ENCODE results near the gene CKS2.

CKS2 gene

DNA sequence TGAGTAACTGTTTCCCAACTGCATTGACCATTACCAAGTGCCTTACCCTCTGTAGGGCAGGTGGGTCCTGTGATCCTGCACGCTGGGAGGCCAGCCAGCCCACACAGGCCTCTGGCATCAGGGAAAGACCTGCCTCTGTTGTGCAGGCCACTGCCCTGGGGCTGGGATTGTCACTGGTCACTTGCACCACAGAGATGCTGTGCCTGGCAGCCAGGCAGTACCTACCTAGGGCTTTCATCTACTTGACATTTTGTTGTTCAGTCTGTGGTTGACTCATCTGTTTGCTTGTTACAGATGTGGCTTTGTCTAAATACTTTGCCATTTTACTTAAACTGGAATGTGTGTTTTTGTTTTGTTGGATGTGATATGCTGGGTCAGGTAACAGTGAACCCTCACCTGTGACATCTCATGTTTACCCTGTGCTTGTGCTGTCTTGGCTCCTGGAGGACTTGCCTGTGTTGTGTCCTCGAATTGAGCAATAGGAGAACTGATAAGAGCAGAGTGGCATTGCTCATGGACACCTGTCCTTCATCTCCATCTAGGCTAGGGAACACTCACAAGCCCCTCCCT is 40.1 kb downstream of the CKS2 start:
- DNase-seq (ENCODE audit: low read depth), result no peak

DNA sequence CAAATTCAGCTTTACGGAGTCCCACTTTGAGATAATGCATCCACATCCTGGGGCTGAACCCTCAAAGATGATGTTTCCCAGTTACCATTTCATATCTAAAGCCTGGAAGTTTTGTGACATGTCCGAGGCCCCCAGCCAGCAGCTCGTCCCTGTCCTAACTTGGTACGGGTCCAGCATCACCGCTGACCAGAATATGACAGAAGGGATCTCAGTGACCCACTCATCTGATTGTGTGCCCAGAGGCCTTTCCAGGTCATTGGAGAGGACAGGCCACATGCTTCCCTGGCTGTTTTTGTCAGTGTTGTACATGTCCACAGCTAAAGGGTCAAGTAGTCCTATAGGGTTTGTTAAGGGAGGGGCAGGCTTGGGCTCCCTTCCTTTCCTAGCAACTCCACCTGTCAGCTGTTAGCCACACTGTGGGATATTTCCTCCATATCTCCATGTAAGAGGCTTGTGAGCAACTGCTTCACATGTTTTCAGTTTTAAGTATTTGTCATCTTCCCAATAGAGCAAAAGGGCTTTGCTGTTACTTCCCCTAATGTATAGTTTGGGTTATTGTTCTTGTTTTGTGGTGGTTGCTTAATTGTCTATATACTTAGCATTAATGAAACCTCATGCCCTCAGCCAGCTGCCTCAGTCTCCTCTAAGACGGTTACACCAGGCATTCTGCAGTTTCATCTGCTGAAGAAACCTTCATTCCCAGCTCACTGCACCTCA is 40.7 kb downstream of the CKS2 start:
- DNase-seq (ENCODE audit: low read depth), result no peak

DNA sequence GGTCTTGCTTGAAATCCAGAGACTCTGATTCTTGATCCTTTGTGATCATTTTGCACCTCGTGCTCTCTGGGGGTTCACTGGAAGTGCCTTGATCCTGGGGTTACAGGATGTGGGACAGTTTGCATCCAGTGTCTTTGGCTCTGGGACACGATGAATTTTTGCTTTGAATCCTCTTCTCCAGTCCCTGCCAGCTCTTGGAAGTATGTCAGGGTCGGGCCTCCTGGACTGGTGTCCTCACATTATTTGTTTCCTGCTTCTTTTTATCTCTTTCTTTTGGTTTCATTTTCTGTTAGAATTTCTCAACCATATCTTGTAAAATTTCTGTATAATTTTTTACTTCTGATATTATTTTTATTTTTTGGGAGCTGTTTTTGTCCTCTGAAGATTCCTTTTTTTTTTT is 41.5 kb downstream of the CKS2 start:
- no peak for DNase-seq (ENCODE audit: low read depth)

DNA sequence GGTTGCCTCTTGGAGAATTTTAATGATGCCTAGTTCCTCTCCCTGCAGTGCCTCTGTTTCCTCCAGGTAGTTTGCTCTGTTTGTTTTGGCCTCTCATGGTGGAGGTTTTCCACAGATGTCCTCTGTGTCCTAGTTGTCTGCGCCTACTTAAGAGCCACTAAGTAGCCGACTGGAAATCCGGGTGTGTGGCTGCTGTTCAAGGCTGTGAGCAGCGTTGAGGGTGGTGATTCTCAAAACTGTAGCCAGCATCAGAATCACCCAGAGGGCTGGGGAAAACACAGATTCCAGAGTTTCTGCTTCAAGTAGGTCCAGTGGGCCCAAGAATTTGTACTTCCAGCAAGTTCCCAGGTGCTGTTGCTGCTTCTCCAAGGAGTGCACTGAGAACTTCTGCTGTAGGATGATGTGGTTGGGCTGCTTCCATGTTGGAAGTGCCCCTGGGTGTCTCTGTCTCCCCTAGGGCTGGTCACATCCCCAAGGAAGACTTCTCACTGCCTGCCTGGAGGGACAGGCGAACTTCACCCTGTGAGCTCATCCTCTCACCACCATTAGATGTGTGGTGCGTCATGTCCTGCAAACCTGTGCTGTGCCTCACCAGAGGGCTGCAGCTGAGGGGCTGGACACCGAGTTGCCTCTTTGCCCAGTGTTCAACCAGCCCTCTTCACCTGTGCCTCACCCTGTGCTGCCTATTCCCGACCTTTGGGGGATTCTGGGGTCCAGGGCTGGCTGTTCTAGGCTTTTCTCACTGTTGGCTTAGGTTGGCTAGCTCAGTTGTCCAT is 42.1 kb downstream of the CKS2 start:
- no peak for DNase-seq (ENCODE audit: low read depth)

DNA sequence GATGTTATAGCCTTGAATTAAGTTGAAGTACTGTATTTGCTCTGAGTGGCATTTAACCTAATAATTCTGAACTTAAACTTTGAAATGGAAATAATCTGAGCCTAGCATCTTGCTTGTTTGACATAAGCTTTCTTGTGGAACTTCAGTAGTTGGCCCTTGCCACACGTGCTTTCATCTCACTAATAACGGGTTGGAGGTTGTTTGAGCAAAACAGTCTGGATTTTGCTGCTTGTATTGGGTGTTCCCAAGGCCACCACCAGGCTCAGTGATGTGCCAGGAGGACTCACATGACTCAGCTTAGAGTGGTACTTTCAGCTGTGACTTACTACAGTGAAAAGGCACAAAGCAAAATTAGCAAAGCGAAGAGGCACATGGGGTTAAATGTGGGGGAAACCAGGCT is 43.0 kb downstream of the CKS2 start:
- no peak for DNase-seq (ENCODE audit: low read depth)

- no peak for DNase-seq (ENCODE audit: low read depth)
Observed at GRCh38 chr9:89354471-89354870, 43.5 kb downstream of the CKS2 start.

GRCh38 chr9:89356782-89357181 is 45.8 kb downstream of the CKS2 start:
- no peak for DNase-seq (ENCODE audit: low read depth)

DNA sequence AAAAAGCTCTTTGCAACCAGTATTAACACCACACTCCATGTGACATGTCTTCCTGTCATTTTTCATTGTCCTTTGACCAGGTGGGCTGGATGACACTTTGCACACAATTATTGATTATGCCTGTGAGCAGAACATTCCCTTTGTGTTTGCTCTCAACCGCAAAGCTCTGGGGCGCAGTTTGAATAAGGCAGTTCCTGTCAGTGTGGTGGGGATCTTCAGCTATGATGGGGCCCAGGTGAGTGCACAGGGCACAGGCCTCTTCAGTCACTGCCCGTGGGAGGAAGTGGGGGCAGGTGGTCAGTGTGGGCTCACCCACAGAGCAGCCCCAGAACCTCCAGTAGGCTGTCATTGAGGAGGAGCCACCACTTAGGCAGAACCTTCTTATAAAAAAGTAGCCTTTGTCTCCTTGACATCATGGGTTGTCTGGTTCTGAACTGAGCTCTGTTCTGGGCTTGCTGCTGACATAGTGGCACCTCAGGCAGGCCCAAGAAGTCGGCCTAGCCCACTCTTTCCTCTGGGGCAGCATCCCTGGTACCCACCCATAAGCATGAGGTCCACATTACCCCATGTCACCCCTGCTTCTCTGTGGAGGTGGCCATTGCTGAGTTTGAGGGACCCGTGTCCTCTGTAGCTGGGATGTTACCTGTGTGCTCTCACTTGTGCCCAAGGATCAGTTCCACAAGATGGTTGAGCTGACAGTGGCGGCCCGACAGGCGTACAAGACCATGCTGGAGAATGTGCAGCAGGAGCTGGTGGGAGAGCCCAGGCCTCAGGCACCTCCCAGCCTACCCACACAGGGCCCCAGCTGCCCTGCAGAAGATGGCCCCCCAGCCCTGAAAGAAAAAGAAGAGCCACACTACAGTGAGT is 46.6 kb downstream of the CKS2 start:
- no peak for DNase-seq (ENCODE audit: low read depth)

DNA sequence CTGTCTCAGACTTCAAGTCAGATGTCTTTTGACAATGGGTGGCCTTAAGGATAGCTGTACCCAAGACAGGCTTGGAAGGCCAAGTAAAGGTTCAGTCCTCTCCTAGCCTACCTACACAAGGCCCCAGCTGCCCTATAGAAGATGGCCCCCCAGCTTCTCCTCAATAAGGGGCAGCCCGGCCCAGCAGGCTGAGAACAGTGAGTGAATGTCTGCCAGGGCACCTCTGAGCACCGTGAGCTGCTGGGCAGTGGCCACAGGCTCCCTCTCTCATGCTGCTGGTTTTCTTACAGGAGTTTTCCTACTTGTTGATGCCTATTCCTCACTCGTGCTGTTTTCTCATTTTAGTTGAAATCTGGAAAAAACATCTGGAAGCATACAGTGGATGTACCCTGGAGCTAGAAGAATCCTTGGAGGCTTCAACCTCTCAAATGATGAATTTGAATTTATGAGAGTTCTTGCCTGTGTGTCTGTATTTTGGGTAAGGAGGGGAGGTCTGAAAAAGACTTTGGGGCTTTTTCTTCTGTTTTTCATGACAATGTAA is 47.5 kb downstream of the CKS2 start:
- no peak for DNase-seq (ENCODE audit: low read depth)

GRCh38 chr9:89358985-89359384 is 48.0 kb downstream of the CKS2 start:
- DNase-seq (ENCODE audit: low read depth), result no peak

DNA sequence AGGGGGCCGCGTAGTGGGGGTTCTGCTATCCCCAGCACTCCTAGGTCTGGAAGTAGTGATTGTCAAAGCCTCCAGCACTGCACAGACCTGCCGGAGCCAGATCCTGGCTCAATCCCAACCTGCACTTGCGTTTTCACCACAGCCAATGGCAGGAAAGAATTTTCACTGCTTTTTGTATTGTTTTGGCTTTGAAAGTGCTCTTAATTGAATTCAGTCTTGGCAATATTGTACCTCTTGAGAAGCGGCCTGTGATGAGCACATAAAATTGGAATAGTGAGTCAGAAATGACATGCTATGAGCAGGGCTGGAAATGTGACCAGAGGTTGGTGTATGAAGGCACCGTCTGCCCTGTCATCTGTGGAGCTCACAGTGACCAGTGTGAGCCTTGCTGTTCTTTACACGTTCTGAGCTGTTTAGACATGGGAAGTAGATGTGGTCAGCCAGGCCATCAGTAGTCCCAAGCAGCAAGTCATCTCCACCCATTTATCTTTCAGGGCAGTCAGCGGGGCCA is 48.8 kb downstream of the CKS2 start:
- no peak for DNase-seq (ENCODE audit: low read depth)

DNA sequence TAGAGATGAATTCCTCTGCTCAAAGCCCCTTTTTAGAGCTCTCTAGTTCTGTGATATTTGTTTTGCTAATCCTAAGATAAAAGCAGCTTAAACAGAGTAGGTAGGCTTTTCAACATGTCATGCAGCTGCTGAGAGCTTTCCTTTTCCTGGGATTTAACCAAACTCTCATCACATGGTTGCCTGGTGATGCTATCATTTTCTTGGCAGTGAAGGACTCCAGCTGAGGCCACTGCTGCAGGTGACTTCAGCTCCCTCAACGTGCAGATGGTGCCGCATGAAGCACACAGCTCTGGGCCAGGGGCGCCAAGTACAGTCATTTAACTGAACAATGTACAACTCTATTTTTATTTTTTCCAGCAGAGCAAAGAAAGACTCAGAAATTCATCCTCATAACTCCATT is 49.5 kb downstream of the CKS2 start:
- no peak for DNase-seq (ENCODE audit: low read depth)

DNA sequence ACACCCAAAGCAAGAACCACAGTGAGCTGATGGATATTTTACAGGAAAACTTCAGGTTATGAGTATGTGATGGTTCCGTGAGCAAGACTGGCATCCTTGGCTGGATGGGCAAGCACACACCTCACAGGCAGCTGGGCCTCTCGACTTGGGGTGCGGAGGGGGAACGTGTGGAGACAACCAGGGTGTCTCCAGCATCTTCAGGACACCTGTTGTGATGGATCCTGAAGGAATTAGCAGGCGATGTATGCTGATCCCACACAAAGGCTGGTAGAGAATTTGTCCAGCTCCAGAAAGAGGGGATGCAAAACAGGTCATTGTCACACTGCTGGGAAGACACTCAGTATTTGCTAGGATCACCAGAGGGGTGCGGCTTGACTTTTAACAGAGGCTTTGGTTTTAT is 50.0 kb downstream of the CKS2 start:
- no peak for DNase-seq (ENCODE audit: low read depth)

DNA sequence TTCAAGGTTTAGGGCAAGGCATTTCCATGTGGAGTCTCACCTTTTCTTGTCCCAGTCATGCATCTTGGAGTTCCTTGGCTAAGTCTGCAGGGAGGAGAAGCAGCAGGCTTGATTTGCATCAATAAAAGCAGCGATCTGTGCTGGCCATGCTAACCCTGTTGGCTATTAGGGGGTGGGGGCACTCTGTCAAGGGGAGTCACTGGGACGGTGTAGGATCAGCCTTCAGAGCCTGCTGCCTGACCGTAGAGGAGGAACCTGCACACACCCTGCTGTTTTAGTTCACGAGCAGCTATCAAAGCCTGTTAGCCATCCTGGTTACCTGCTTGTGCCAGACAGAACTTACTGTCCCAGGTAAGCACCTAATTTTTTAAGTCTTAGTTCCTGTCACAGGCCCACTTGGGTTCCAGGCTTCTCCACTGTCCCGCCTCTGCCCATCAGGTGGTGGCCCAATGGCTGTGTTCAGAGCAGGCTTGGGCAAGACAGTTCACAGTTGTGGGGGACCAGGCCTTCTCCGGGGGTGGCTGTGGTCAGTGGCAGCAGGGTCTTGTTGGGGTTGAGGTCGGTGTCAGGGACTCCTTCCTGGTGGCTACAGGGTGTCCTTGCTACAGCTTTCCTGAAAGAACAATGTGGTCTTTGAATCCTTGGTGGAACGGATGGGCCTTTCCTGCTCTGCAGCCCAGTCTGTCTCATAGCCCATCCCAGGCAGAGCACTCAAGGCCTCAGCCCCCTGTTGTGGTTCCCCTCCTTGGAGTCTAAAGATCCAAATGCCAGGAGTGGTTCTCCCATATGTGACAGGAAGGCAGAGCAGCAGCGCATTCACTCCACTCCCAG is 51.0 kb downstream of the CKS2 start:
- no peak for DNase-seq (ENCODE audit: low read depth)

- no peak for DNase-seq (ENCODE audit: low read depth)
Observed at GRCh38 chr9:89362647-89363310, 51.8 kb downstream of the CKS2 start.

DNA sequence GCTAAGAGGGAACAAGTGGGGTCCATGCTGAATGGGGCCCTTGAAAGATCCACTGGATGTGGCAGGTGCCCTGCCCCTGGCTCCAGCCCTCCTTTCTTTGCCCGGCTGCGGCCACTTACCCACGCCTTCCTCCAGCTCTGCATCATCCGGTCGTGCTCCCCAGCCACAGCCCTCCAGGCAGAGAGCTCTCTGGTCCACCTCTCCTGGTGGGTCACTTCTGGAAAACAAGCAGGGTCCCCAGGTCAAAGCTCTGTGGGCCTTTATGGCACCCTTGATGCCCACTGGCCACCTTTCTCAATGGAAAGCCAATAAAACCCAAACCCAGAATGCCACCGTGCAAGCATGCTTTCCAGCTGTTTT is 52.3 kb downstream of the CKS2 start:
- no peak for DNase-seq (ENCODE audit: low read depth)

GRCh38 chr9:89363921-89364665 is 53.1 kb downstream of the CKS2 start:
- DNase-seq (ENCODE audit: low read depth), result no peak

DNA sequence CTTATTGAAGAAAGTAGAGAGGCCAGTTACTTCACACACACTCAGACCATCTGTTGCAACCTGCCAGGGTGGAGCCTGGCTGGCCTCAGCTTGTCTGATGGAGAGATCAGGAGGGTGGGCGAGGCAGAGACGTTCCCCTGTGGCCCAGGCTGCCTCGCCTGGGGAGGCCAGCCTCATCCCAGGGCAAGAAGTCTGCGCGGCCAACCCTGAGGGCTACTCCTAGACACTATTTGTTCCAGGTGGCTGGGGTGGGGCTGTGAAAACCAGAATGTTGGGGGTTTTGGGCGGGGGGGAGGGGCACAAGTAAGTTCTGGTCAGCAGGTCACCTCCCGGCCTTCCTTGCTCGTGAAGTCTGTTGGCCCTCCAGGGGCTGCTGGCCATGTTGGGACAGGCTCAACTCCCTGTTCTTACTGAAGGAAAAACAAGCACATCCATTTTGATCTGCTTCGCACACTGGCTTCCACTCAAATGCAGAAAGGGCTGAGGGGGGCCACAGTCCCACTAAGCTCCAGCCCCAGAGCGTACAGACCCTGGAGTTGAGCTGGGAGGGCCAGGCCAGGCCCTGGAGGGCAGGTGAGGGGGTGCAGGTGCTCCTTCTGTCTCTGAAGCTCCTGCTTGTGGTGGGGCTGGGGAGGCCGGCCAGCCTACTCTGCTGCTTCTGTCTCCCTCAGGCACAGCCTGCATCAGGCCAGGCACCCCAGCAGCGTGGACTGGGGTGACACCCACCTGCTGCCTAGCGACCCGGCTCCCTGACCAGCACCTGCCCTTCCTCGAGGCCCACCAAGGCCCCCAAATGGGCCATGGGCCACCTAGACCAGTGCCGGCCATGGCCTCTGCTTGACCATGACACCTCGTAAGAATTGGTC is 53.9 kb downstream of the CKS2 start:
- no peak for DNase-seq (ENCODE audit: low read depth)

DNA sequence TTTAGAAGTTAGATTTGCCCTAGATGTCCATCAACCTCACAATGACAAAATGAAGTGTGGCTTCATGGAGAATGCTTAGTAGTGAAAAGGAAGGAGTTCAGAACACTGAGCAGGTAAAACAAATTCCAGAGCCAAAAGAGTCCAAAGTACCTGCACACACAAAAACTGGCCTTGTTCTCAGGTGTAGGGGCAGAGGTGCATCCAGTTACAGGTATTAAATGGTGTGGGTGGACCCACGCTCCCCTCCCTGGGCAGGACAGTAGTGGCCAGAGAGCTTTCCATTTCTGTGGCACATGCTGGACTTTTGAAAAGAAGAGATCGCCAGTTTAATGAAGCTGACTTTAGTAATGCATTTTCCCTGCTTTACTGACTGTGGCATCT is 54.5 kb downstream of the CKS2 start:
- no peak for DNase-seq (ENCODE audit: low read depth)
